Neural progenitor cell (in vitro differentiated cells): ENCODE results near the gene ZC3H18. TPM values are rescaled to one million over a fixed set of nuclear protein-coding genes. Genes with fewer than 3 reads are reported as not detected.

ENCODE experiments used
- DNase-seq: peaks from one replicate; pipeline ENCODE4 v3.0.0-alpha.2; 2016; ENCODE audit warnings: low spot score
- H2AFZ ChIP-seq: fragments of 200-600 bp; sonication (generic); replicated peaks from 2 replicates; pipeline ENCODE4 v1.6.1; 2016; ENCODE audit warnings: antibody characterized with exemption
- H3F3A ChIP-seq: fragments of 200-600 bp; sonication (generic); 2 replicates; pipeline ENCODE4 v1.6.1; 2016; ENCODE audit warnings: antibody characterized with exemption, low read depth
- H3K27ac ChIP-seq: fragments of 200-600 bp; sonication (generic); 2 replicates; pipeline ENCODE4 v1.5.1; 2016; ENCODE audit warnings: mild to moderate bottlenecking
- H3K27me3 ChIP-seq: fragments of 200-600 bp; sonication (generic); 2 replicates; pipeline ENCODE4 v1.6.1; 2016; ENCODE audit warnings: mild to moderate bottlenecking, moderate library complexity
- H3K36me3 ChIP-seq: fragments of 200-600 bp; sonication (generic); 2 replicates; pipeline ENCODE4 v1.5.1; 2016
- H3K4me1 ChIP-seq: fragments of 200-600 bp; sonication (generic); 2 replicates; pipeline ENCODE4 v1.6.1; 2016; ENCODE audit warnings: mixed run types
- H3K4me2 ChIP-seq: fragments of 200-600 bp; sonication (generic); 2 replicates; pipeline ENCODE4 v1.6.1; 2016
- H3K4me3 ChIP-seq: fragments of 200-600 bp; sonication (generic); 2 replicates; pipeline ENCODE4 v1.5.1; 2016
- H3K79me2 ChIP-seq: fragments of 200-600 bp; sonication (generic); 2 replicates; pipeline ENCODE4 v1.6.1; 2016; ENCODE audit warnings: low read depth
- H3K9ac ChIP-seq: fragments of 200-600 bp; sonication (generic); 2 replicates; pipeline ENCODE4 v1.6.1; 2016
- H3K9me3 ChIP-seq: fragments of 200-600 bp; sonication (generic); 2 replicates; pipeline ENCODE4 v1.5.1; 2016; ENCODE audit warnings: low read depth
- H4K20me1 ChIP-seq: fragments of 200-600 bp; sonication (generic); 2 replicates; pipeline ENCODE4 v1.6.1; 2016; ENCODE audit warnings: low read depth
- H3K27ac Mint-ChIP-seq: 3 replicates; pipeline ENCODE4 v1.8.0; 2021; ENCODE audit warnings: mixed read lengths
- H3K27me3 Mint-ChIP-seq: 2 replicates; pipeline ENCODE4 v1.8.0; 2022; ENCODE audit warnings: low read depth, mild to moderate bottlenecking, inconsistent platforms, moderate library complexity, mixed read lengths; ENCODE audit not compliant: insufficient read depth
- H3K36me3 Mint-ChIP-seq: 3 replicates; pipeline ENCODE4 v1.8.0; 2021; ENCODE audit warnings: mixed read lengths
- H3K4me1 Mint-ChIP-seq: 3 replicates; pipeline ENCODE4 v1.8.0; 2021; ENCODE audit warnings: mixed read lengths
- H3K4me3 Mint-ChIP-seq: 3 replicates; pipeline ENCODE4 v1.8.0; 2021; ENCODE audit warnings: mild to moderate bottlenecking, moderate library complexity, mixed read lengths
- H3K9me3 Mint-ChIP-seq: 3 replicates; pipeline ENCODE4 v1.8.0; 2020; ENCODE audit warnings: mixed read lengths
- CTCF ChIP-seq: fragments of 200-600 bp; sonication (generic); IDR thresholded peaks from 2 replicates; pipeline ENCODE4 v1.5.1; 2017; ENCODE audit warnings: antibody characterized with exemption, mild to moderate bottlenecking
- EZH2 ChIP-seq: fragments of 200-600 bp; sonication (generic); IDR thresholded peaks from 2 replicates; pipeline ENCODE4 v1.6.1; 2017; ENCODE audit warnings: antibody characterized with exemption, mild to moderate bottlenecking, moderate library complexity
- EZH2phosphoT487 ChIP-seq: fragments of 200-600 bp; sonication (generic); IDR thresholded peaks from 2 replicates; pipeline ENCODE4 v1.6.1; 2017; ENCODE audit warnings: antibody characterized with exemption
- total RNA-seq: library from RNA; depleted of rRNA; stranded (reverse); fragments of >200 nt; gene quantifications from 2 replicates; pipeline ENCODE4 v1.2.3, GENCODE V29; 2015; ENCODE audit warnings: low replicate concordance

ZC3H18 gene
- total RNA-seq, 1 donor from 2014 or later = 24.2 TPM

- no peak overlapping the region for H3K9ac ChIP-seq
- no peaks in the 10 kb centered on the region for H3F3A ChIP-seq
- H2AFZ ChIP-seq = no peak overlapping the region
- H3K4me1 ChIP-seq = no peaks in the 10 kb centered on the region
- no peak overlapping the region for H3K4me3 ChIP-seq
- no peak for DNase-seq
- Mint-ChIP-seq H3K27me3 (peaks cover 4% of the 10 kb centered on the region), H3K36me3 (peaks cover 31% of the 10 kb centered on the region), H3K9me3 (no peaks in the 10 kb centered on the region), H3K4me1 (peaks cover 2% of the 10 kb centered on the region), H3K27ac (no peak overlapping the region), H3K4me3 (peak overlapping the region; percentile 55)
- H3K27ac ChIP-seq = no peak overlapping the region
- TF ChIP-seq CTCF = no peak
- no peak for TF ChIP-seq EZH2
- no peak for TF ChIP-seq EZH2phosphoT487
- H3K27me3 ChIP-seq = no peaks in the 10 kb centered on the region
- no peaks in the 10 kb centered on the region for H3K36me3 ChIP-seq
- H3K79me2 ChIP-seq = peaks cover 26% of the 10 kb centered on the region
- H3K9me3 ChIP-seq = no peaks in the 10 kb centered on the region
- H4K20me1 ChIP-seq = peaks cover 12% of the 10 kb centered on the region
- no peak overlapping the region for H3K4me2 ChIP-seq
These were observed 22.9 kb downstream of the ZC3H18 start for GRCh38 chr16:88593061-88593460.

- H3K27me3 ChIP-seq = no peaks in the 10 kb centered on the region
- no peak for DNase-seq
- TF ChIP-seq CTCF = no peak
- no peak for TF ChIP-seq EZH2phosphoT487
- no peak for TF ChIP-seq EZH2
- Mint-ChIP-seq H3K27ac (no peak overlapping the region), H3K36me3 (peaks cover 27% of the 10 kb centered on the region), H3K4me1 (peaks cover 2% of the 10 kb centered on the region), H3K4me3 (no peak overlapping the region), H3K27me3 (peaks cover 4% of the 10 kb centered on the region), H3K9me3 (no peaks in the 10 kb centered on the region)
- no peaks in the 10 kb centered on the region for H3K9me3 ChIP-seq
- no peak overlapping the region for H2AFZ ChIP-seq
- no peaks in the 10 kb centered on the region for H3K36me3 ChIP-seq
- H3K4me3 ChIP-seq = no peak overlapping the region
- no peaks in the 10 kb centered on the region for H3F3A ChIP-seq
- H3K9ac ChIP-seq = no peak overlapping the region
- peaks cover 26% of the 10 kb centered on the region for H3K79me2 ChIP-seq
- H3K4me1 ChIP-seq = no peaks in the 10 kb centered on the region
- H3K27ac ChIP-seq = no peak overlapping the region
- H4K20me1 ChIP-seq = peaks cover 12% of the 10 kb centered on the region
- no peak overlapping the region for H3K4me2 ChIP-seq
These were observed 23.3 kb downstream of the ZC3H18 start for GRCh38 chr16:88593489-88593888.

- Mint-ChIP-seq H3K27ac (no peak overlapping the region), H3K4me3 (no peak overlapping the region), H3K9me3 (no peaks in the 10 kb centered on the region), H3K27me3 (peaks cover 4% of the 10 kb centered on the region), H3K36me3 (peaks cover 25% of the 10 kb centered on the region), H3K4me1 (peaks cover 2% of the 10 kb centered on the region)
- no peaks in the 10 kb centered on the region for H3F3A ChIP-seq
- H3K4me3 ChIP-seq = no peak overlapping the region
- no peak overlapping the region for H3K9ac ChIP-seq
- H3K79me2 ChIP-seq = peaks cover 26% of the 10 kb centered on the region
- H3K4me1 ChIP-seq = no peaks in the 10 kb centered on the region
- H3K27ac ChIP-seq = no peak overlapping the region
- no peaks in the 10 kb centered on the region for H3K27me3 ChIP-seq
- TF ChIP-seq CTCF (no peak), EZH2 (no peak), EZH2phosphoT487 (no peak)
- no peak overlapping the region for H3K4me2 ChIP-seq
- no peaks in the 10 kb centered on the region for H3K36me3 ChIP-seq
- H3K9me3 ChIP-seq = no peaks in the 10 kb centered on the region
- DNase-seq = no peak
- peaks cover 12% of the 10 kb centered on the region for H4K20me1 ChIP-seq
- no peak overlapping the region for H2AFZ ChIP-seq
These were observed 23.7 kb downstream of the ZC3H18 start for GRCh38 chr16:88593910-88594309.

- H3K27ac Mint-ChIP-seq = no peak overlapping the region
- Histone ChIP-seq H3K4me3 (no peak overlapping the region), H3K27me3 (no peaks in the 10 kb centered on the region), H3K9ac (no peak overlapping the region), H3K9me3 (no peaks in the 10 kb centered on the region), H3K4me1 (no peaks in the 10 kb centered on the region), H3K4me2 (no peak overlapping the region), H3K27ac (no peak overlapping the region), H3K36me3 (no peaks in the 10 kb centered on the region), H4K20me1 (peaks cover 12% of the 10 kb centered on the region), H3F3A (no peaks in the 10 kb centered on the region), H3K79me2 (peaks cover 26% of the 10 kb centered on the region), H2AFZ (no peak overlapping the region)
- no peak for TF ChIP-seq EZH2phosphoT487
- no peak for TF ChIP-seq EZH2
- TF ChIP-seq CTCF = no peak
- H3K27me3 Mint-ChIP-seq = peaks cover 4% of the 10 kb centered on the region
- peaks cover 2% of the 10 kb centered on the region for H3K4me1 Mint-ChIP-seq
- no peaks in the 10 kb centered on the region for H3K9me3 Mint-ChIP-seq
- DNase-seq = no peak
- H3K36me3 Mint-ChIP-seq = peaks cover 15% of the 10 kb centered on the region
- H3K4me3 Mint-ChIP-seq = no peak overlapping the region
These were observed 24.9 kb downstream of the ZC3H18 start for GRCh38 chr16:88595101-88595500.
